Measurements from ENCODE around the gene DUS1L.

DNA sequence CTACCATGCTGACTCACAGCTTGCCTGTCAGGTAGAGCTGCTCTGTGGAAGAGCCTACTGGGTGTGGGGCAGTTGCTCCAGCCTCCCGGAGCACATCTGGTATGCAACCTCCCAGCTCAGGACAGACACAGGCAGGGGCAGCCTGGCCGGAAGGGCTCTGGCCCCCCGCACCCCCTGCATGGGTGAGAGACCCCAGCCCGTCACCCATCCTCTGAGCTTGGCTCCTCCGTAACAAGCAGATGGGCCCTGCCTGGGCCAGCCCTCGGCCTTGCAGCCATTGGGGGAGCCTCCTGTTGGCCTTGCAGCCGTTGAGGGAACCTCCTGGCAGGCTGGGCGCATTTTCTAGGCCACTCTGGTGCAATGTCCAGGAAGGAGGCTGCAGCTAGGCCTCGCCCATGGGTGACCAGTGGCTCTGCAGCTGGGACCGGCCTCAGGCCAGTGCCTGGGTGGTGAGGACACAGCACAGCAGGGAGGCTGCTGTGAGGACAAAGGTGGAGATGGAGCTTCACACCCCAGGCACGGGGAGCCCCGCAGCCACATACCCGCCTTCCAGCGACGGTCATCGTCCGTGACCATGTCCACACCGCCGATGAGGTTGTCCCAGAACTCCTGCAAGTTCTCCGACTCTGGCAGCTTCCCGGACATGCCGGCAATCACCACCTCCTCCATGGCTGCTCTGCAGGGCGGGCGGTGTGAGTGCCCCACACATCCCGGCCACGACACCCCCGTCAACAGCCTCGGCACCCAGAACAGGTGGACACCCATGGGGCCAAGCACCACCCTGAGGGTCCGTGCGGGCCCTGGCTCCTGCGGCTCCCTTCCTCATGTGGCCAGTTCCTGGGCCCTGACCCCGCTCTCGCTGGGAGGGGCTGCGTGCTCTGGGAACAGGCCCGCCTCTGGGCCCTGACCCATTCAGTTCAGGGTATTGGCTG, 30.4 kb upstream of the DUS1L start:
- TF ChIP-seq, protein P1, sequence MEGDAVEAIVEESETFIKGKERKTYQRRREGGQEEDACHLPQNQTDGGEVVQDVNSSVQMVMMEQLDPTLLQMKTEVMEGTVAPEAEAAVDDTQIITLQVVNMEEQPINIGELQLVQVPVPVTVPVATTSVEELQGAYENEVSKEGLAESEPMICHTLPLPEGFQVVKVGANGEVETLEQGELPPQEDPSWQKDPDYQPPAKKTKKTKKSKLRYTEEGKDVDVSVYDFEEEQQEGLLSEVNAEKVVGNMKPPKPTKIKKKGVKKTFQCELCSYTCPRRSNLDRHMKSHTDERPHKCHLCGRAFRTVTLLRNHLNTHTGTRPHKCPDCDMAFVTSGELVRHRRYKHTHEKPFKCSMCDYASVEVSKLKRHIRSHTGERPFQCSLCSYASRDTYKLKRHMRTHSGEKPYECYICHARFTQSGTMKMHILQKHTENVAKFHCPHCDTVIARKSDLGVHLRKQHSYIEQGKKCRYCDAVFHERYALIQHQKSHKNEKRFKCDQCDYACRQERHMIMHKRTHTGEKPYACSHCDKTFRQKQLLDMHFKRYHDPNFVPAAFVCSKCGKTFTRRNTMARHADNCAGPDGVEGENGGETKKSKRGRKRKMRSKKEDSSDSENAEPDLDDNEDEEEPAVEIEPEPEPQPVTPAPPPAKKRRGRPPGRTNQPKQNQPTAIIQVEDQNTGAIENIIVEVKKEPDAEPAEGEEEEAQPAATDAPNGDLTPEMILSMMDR (IDR thresholded peaks at IDR 0.05): no peak
- TF ChIP-seq ZFX (IDR thresholded peaks at IDR 0.05; ENCODE audit: borderline replicate concordance): no peak

Measured in 22Rv1 (cell line).